Osteoblast (primary cell): Measurements from ENCODE around the gene MPPED2. TPM values are rescaled to one million over a fixed set of nuclear protein-coding genes. Genes with fewer than 3 reads are reported as not detected.

Experiments
- DNase-seq: peaks from one replicate; pipeline ENCODE4 v3.0.0; 2011; ENCODE audit warnings: low spot score, mixed read lengths; ENCODE audit not compliant: insufficient read length; ENCODE audit errors: missing footprints
- H2AFZ ChIP-seq: 2 replicates; pipeline ENCODE4 v1.6.0; 2011; ENCODE audit warnings: mild to moderate bottlenecking, low read length
- H3K27ac ChIP-seq: 2 replicates; pipeline ENCODE4 v1.5.1; 2011; ENCODE audit warnings: mild to moderate bottlenecking, low read depth, low read length, moderate library complexity
- H3K27me3 ChIP-seq: 2 replicates; pipeline ENCODE4 v1.6.0; 2012; ENCODE audit warnings: mild to moderate bottlenecking, control low read depth, inconsistent platforms, low read length, moderate library complexity; ENCODE audit not compliant: insufficient read depth
- H3K36me3 ChIP-seq: 2 replicates; pipeline ENCODE4 v1.5.1; 2011; ENCODE audit warnings: mild to moderate bottlenecking, low read length, control low read depth, moderate library complexity; ENCODE audit not compliant: insufficient read depth
- H3K4me1 ChIP-seq: 2 replicates; pipeline ENCODE4 v1.5.1; 2011; ENCODE audit warnings: mild to moderate bottlenecking, low read length, control low read depth, moderate library complexity; ENCODE audit not compliant: insufficient read depth
- H3K4me2 ChIP-seq: 2 replicates; pipeline ENCODE4 v1.6.0; 2011; ENCODE audit warnings: mild to moderate bottlenecking, low read length; ENCODE audit not compliant: insufficient read depth
- H3K4me3 ChIP-seq: fragments of 200-600 bp; sonication (generic); 3 replicates; pipeline ENCODE4 v1.5.1; 2012; ENCODE audit warnings: mild to moderate bottlenecking, low read length, inconsistent platforms; ENCODE audit not compliant: insufficient read depth
- H3K79me2 ChIP-seq: 2 replicates; pipeline ENCODE4 v1.6.0; 2012; ENCODE audit warnings: mild to moderate bottlenecking, low read length, control low read depth, inconsistent platforms; ENCODE audit not compliant: insufficient read depth
- H3K9me3 ChIP-seq: 2 replicates; pipeline ENCODE4 v1.5.1; 2011; ENCODE audit warnings: low read depth, low read length, control low read depth
- H4K20me1 ChIP-seq: 2 replicates; pipeline ENCODE4 v1.6.0; 2012; ENCODE audit warnings: mild to moderate bottlenecking, low read length, control low read depth; ENCODE audit not compliant: insufficient read depth
- total RNA-seq: library from RNA; depleted of rRNA; stranded (reverse); fragments of >200 nt; gene quantifications from 2 replicates; pipeline ENCODE4 v1.2.3, GENCODE V29; 2012
- TF ChIP-seq, protein P1 (sequence below): IDR thresholded peaks from 2 replicates; pipeline ENCODE4 v1.5.1; 2011; ENCODE audit warnings: mild to moderate bottlenecking, low read depth, low read length, moderate library complexity; ENCODE audit errors: extremely low read depth

MPPED2 gene
- total RNA-seq, 1 donor = 2.2 TPM

DNA sequence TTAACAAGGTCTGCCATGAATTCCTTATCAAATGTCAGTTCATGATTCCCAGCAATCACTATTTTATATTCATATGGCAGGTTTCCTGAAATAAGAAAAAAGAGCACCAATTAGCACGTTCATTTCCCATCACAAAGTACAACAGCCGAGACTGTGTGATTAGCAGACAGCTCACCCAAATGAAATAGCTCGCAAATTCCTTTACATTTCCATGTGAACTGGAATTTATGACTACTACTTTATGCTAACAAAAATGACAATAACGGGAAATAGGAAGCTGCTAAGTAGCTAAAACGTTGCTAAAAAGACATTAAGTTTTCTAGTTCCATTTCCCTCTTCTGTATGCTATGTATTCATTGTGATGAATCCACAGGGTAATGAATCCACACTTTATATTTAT, 90.7 kb downstream of the MPPED2 start:
- Histone ChIP-seq H3K27ac (no peak overlapping the region), H3K27me3 (no peaks in the 10 kb centered on the region), H4K20me1 (no peaks in the 10 kb centered on the region), H3K4me3 (no peak overlapping the region), H3K4me2 (no peak overlapping the region), H2AFZ (no peak overlapping the region), H3K79me2 (no peaks in the 10 kb centered on the region), H3K9me3 (no peaks in the 10 kb centered on the region), H3K4me1 (no peaks in the 10 kb centered on the region), H3K36me3 (no peaks in the 10 kb centered on the region)
- DNase-seq = no peak
- TF ChIP-seq, protein P1, sequence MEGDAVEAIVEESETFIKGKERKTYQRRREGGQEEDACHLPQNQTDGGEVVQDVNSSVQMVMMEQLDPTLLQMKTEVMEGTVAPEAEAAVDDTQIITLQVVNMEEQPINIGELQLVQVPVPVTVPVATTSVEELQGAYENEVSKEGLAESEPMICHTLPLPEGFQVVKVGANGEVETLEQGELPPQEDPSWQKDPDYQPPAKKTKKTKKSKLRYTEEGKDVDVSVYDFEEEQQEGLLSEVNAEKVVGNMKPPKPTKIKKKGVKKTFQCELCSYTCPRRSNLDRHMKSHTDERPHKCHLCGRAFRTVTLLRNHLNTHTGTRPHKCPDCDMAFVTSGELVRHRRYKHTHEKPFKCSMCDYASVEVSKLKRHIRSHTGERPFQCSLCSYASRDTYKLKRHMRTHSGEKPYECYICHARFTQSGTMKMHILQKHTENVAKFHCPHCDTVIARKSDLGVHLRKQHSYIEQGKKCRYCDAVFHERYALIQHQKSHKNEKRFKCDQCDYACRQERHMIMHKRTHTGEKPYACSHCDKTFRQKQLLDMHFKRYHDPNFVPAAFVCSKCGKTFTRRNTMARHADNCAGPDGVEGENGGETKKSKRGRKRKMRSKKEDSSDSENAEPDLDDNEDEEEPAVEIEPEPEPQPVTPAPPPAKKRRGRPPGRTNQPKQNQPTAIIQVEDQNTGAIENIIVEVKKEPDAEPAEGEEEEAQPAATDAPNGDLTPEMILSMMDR = no peak

DNA sequence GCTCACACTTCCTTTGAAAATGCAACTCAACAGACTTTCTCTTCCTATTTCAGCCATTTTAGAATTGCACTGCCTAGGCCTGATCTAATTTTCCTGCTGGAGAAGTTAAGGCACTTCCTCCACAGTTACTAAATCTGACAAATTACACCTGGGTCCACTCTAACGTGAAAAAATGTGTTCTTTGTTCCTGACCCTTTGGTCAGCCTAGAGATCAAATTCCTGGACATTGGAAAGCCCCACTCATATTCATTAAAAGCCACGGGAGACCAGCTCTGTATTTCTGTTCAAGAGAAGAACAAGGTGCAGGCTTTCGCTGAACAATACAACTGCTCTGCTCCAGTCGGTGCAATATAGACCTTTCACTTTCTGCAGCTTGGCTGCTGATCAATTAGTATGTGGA, 96.6 kb downstream of the MPPED2 start:
- Histone ChIP-seq H2AFZ (no peak overlapping the region), H3K36me3 (no peaks in the 10 kb centered on the region), H3K27me3 (no peaks in the 10 kb centered on the region), H3K27ac (no peak overlapping the region), H3K4me2 (no peak overlapping the region), H4K20me1 (no peaks in the 10 kb centered on the region), H3K4me3 (no peak overlapping the region), H3K4me1 (no peaks in the 10 kb centered on the region), H3K79me2 (no peaks in the 10 kb centered on the region), H3K9me3 (no peaks in the 10 kb centered on the region)
- DNase-seq = no peak
- TF ChIP-seq, protein P1 = no peak

DNA sequence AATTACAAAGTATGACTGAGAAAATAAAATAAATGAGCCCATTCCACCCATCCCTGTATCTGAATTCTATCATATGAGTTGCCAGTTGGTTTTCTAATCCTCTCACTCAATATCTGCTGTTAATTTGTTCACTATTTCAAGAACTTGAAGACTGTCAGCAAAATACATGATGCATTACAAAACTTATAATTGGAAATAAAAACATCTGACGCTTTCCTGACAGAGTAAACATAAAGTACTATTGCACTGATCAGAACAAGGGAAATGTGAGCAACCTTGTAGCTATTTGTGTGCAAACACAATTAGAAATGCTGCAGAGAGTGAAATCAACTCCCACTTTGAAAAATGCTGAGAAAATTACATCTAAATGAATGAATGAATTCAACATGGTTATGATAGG, 97.1 kb downstream of the MPPED2 start:
- Histone ChIP-seq H2AFZ (no peak overlapping the region), H3K4me2 (no peak overlapping the region), H4K20me1 (no peaks in the 10 kb centered on the region), H3K36me3 (no peaks in the 10 kb centered on the region), H3K27me3 (no peaks in the 10 kb centered on the region), H3K4me1 (no peaks in the 10 kb centered on the region), H3K4me3 (no peak overlapping the region), H3K79me2 (no peaks in the 10 kb centered on the region), H3K27ac (no peak overlapping the region), H3K9me3 (no peaks in the 10 kb centered on the region)
- no peak for DNase-seq
- TF ChIP-seq, protein P1 = no peak

DNA sequence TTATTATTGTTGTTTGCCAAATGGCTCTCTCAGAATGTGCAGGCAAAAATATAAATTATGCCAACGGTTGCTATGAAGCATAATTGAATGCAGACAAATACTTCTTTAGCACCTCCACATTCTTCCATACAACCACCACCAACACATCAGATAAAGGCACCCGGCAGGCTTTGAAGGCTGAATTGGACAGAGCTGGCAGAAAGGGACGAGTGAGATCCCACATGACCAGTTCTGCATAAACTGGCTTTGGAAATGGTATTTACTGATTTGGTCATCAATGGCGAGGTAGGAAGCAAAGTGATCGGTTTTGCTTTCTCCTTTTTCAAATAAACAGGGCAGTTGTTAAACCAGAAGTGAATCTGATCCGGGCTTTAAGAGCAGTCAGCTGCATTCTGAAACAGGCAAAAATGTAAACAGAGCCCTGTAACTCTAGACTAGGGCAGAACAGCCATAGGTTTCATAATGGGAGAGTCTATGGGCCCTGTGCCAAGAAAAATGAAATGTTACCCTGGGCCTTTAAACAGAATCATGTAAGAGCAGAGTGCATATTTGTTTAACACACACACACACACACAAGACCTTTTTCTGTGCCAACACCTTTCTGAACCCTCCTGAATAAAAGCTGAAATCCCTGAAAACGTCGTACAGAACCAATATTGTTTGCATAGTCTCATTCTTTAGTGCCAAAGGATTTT, 97.7 kb downstream of the MPPED2 start:
- peak; percentile 31 for DNase-seq

More for the DNA sequence above, 97.7 kb downstream of the MPPED2 start:
- Histone ChIP-seq H3K4me2 (no peak overlapping the region), H3K36me3 (no peaks in the 10 kb centered on the region), H4K20me1 (no peaks in the 10 kb centered on the region), H3K9me3 (no peaks in the 10 kb centered on the region), H3K27me3 (no peaks in the 10 kb centered on the region), H3K4me1 (no peaks in the 10 kb centered on the region), H3K27ac (no peak overlapping the region), H3K4me3 (peak overlapping the region; percentile 19), H3K79me2 (no peaks in the 10 kb centered on the region), H2AFZ (peak overlapping the region; percentile 65)
- TF ChIP-seq, protein P1 = no peak
